K562 (cell line): Measurements from ENCODE around the gene MAD1L1. TPM values are rescaled to one million over a fixed set of nuclear protein-coding genes. Genes with fewer than 3 reads are reported as not detected.

Experiments
- BCOR ChIP-seq: fragments of 450-650 bp; IDR thresholded peaks from 2 replicates; pipeline ENCODE4 v1.6.1; 2016
- BHLHE40 ChIP-seq: IDR thresholded peaks from 2 replicates; pipeline ENCODE4 v1.6.1; 2011; ENCODE audit warnings: low read length, improper control_type of control experiment
- CTBP1 ChIP-seq: fragments of 450-650 bp; IDR thresholded peaks from 2 replicates; pipeline ENCODE4 v1.6.1; 2016; ENCODE audit warnings: borderline replicate concordance
- DMBX1 ChIP-seq: fragments of 250-450 bp; sonication (Bioruptor Pico); IDR thresholded peaks from 2 replicates; pipeline ENCODE4 v1.8.0; 2022; ENCODE audit warnings: inconsistent platforms, mild to moderate bottlenecking, moderate library complexity, borderline replicate concordance
- EHMT2 ChIP-seq: fragments of 450-650 bp; IDR thresholded peaks from 2 replicates; pipeline ENCODE4 v1.6.1; 2018; ENCODE audit warnings: antibody characterized with exemption
- FOSL1 ChIP-seq: fragments of 200-800 bp; sonication (Bioruptor generic); conservative IDR thresholded peaks from 2 replicates; pipeline ENCODE4 v1.6.1; 2016; ENCODE audit warnings: missing genetic modification characterization, missing compliant biosample characterization
- HDAC1 ChIP-seq, 2 experiments: fragments of 450-650 bp; IDR thresholded peaks; 2 replicates each; pipeline ENCODE4 v1.6.1; 2016 to 2017; ENCODE audit warnings: inconsistent platforms in 1 of 2, mild to moderate bottlenecking in 1 of 2, moderate library complexity in 1 of 2
- HMGN3 ChIP-seq: IDR thresholded peaks from 2 replicates; pipeline ENCODE4 v1.6.1; 2011; ENCODE audit warnings: borderline replicate concordance, low read depth, mild to moderate bottlenecking, mixed read lengths, low read length; ENCODE audit not compliant: insufficient read length; ENCODE audit errors: extremely low read depth
- MXD1 ChIP-seq: fragments of 250-450 bp; sonication (Bioruptor Pico); IDR thresholded peaks from 2 replicates; pipeline ENCODE4 v1.8.0; 2021; ENCODE audit warnings: borderline replicate concordance, mild to moderate bottlenecking, moderate library complexity; ENCODE audit not compliant: poor library complexity, severe bottlenecking
- PTBP1 ChIP-seq: fragments of 200-400 bp; formaldehyde crosslinking; IDR thresholded peaks from 2 replicates; pipeline ENCODE4 v1.6.1; 2017; ENCODE audit warnings: low read depth, low read length
- SAFB2 ChIP-seq: fragments of 200-400 bp; formaldehyde crosslinking; IDR thresholded peaks from 2 replicates; pipeline ENCODE4 v1.6.1; 2018; ENCODE audit warnings: borderline replicate concordance, low read length, low read depth, moderate library complexity; ENCODE audit not compliant: severe bottlenecking
- SMAD3 ChIP-seq: fragments of 450-650 bp; formaldehyde crosslinking; conservative IDR thresholded peaks from 2 replicates; pipeline ENCODE4 v1.4.0; 2020; ENCODE audit warnings: mild to moderate bottlenecking
- THRB ChIP-seq: fragments of 450-650 bp; formaldehyde crosslinking; conservative IDR thresholded peaks from 2 replicates; pipeline ENCODE4 v1.4.0; 2022; ENCODE audit warnings: mild to moderate bottlenecking, missing genetic modification characterization
- TSC22D4 ChIP-seq: fragments of 450-650 bp; IDR thresholded peaks from 2 replicates; pipeline ENCODE4 v1.6.1; 2016; ENCODE audit warnings: missing genetic modification characterization, missing biosample characterization, control low read depth
- VEZF1 ChIP-seq: fragments of 200-800 bp; sonication (Bioruptor generic); IDR thresholded peaks from 2 replicates; pipeline ENCODE4 v1.6.1; 2017; ENCODE audit warnings: missing genetic modification characterization, missing compliant biosample characterization
- ZBTB1 ChIP-seq: sonication (generic); formaldehyde crosslinking; IDR thresholded peaks from 2 replicates; pipeline ENCODE4 v1.8.1; 2023; ENCODE audit warnings: missing genetic modification reagents, low read depth, mild to moderate bottlenecking, borderline replicate concordance
- ZNF12 ChIP-seq: sonication (generic); formaldehyde crosslinking; IDR thresholded peaks from 2 replicates; pipeline ENCODE4 v1.4.0; 2020; ENCODE audit warnings: mild to moderate bottlenecking, missing genetic modification reagents
- ZNF134 ChIP-seq: fragments of 250-450 bp; sonication (Bioruptor Pico); conservative IDR thresholded peaks from 2 replicates; pipeline ENCODE4 v1.4.0; 2020
- ZNF518B ChIP-seq: fragments of 250-450 bp; sonication (Bioruptor Pico); IDR thresholded peaks from 2 replicates; pipeline ENCODE4 v1.5.0; 2021; ENCODE audit warnings: mild to moderate bottlenecking, moderate library complexity
- polyA plus RNA-seq, 8 experiments: library from polyadenylated mRNA; depleted of rRNA in 4 of 8; stranded (reverse) in 5 of 8; unstranded in 3 of 8; fragments of >200 nt; fragmentation: Nextera tagmentation in 2 of 8; fragmentation: Illumina TruSeq in 1 of 8; extraction: Ambion mirVana in 2 of 8; extraction: Trizol in 1 of 8; gene quantifications; 2 replicates each; pipeline versions ENCODE4 v1.2.1 to v1.2.3, GENCODE V29; 2011 to 2014; ENCODE audit warnings: inconsistent platforms in 1 of 8, missing spikeins in 1 of 8
- total RNA-seq, 7 experiments: library from RNA; depleted of rRNA in 6 of 7; stranded (reverse); fragments of >200 nt in 6 of 7; fragmentation: Illumina TruSeq in 2 of 7; extraction: Trizol in 2 of 7; gene quantifications; 2 replicates each; pipeline versions ENCODE4 v1.2.1 to v1.2.3, GENCODE V29; 2011 to 2021; ENCODE audit warnings: low replicate concordance in 1 of 7

MAD1L1 gene
- total and polyA plus RNA-seq, 9 of the 15 experiments (the other 6 are each of a cell fraction or from before 2014, with no cell fraction given), result 1.7 to 89.7 (median 18.0) TPM

- no peak for TF ChIP-seq ZNF134 (CRISPR knock-in tag)
- no peak for TF ChIP-seq SMAD3 (CRISPR knock-in tag)
- TF ChIP-seq VEZF1 (CRISPR knock-in tag), result no peak
- TF ChIP-seq BHLHE40, result peak; percentile 5; the same call in 1 of the 2 replicates
- TF ChIP-seq THRB (CRISPR knock-in tag), result no peak
- TF ChIP-seq ZNF518B (CRISPR knock-in tag), result no peak
- TF ChIP-seq MXD1 (CRISPR knock-in tag), result no peak
- TF ChIP-seq BCOR, result no peak
- TF ChIP-seq ZNF12 (CRISPR knock-in tag), result no peak
- 0 out of 2 replicates have a peak, but pooled peaks have one; percentile 4 for TF ChIP-seq CTBP1
- TF ChIP-seq SAFB2, result no peak
- peak; percentile 18 for TF ChIP-seq HMGN3
- no peak for TF ChIP-seq TSC22D4 (tag)
- no peak for TF ChIP-seq DMBX1 (CRISPR knock-in tag)
- TF ChIP-seq ZBTB1 (CRISPR knock-in tag), result no peak
- TF ChIP-seq FOSL1, result no peak
- TF ChIP-seq PTBP1, result no peak
- TF ChIP-seq HDAC1 (IDR thresholded peaks at IDR 0.05), result no peak
- no peak for TF ChIP-seq EHMT2
These were observed 380.0 kb downstream of the MAD1L1 start (continued) for GRCh38 chr7:1852517-1853430.
